HK-2 (cell line): Measurements from ENCODE around the gene SLC12A2.
A peak's percentile ranks its signal among the peaks of the same experiment; 100 is the strongest.

Experiments
- DNase-seq: peaks from one replicate; pipeline ENCODE4 v3.0.0-alpha.2; 2018; ENCODE audit not compliant: unreplicated experiment

SLC12A2 gene

GRCh38 chr5:128169401-128170017 is 85.9 kb downstream of the SLC12A2 start:
- DNase-seq, result no peak

- DNase-seq, result no peak
Measured at GRCh38 chr5:128172102-128172501, 88.5 kb downstream of the SLC12A2 start.

GRCh38 chr5:128174951-128175350 is 91.4 kb downstream of the SLC12A2 start:
- DNase-seq, result no peak

GRCh38 chr5:128192368-128192767 is 108.8 kb downstream of the SLC12A2 start:
- DNase-seq, result no peak

- no peak for DNase-seq
Measured at GRCh38 chr5:128193665-128194390, 110.3 kb downstream of the SLC12A2 start.

- DNase-seq, result no peak
Measured at GRCh38 chr5:128195316-128195715, 111.8 kb downstream of the SLC12A2 start.

GRCh38 chr5:128196080-128196479 is 112.5 kb downstream of the SLC12A2 start:
- no peak for DNase-seq

GRCh38 chr5:128196791-128197190 is 113.2 kb downstream of the SLC12A2 start:
- DNase-seq, result no peak

GRCh38 chr5:128197896-128198522 is 114.4 kb downstream of the SLC12A2 start:
- no peak for DNase-seq

GRCh38 chr5:128199104-128199503 is 115.5 kb downstream of the SLC12A2 start:
- DNase-seq, result peak; percentile 27

- DNase-seq, result no peak
Measured at GRCh38 chr5:128199611-128200010, 116.0 kb downstream of the SLC12A2 start.

GRCh38 chr5:128201065-128201926 is 117.7 kb downstream of the SLC12A2 start:
- DNase-seq, result peak; percentile 73

GRCh38 chr5:128202320-128202719 is 118.8 kb downstream of the SLC12A2 start:
- DNase-seq, result no peak

- DNase-seq, result no peak
Measured at GRCh38 chr5:128208436-128208835, 124.9 kb downstream of the SLC12A2 start.

- no peak for DNase-seq
Measured at GRCh38 chr5:128212191-128212806, 128.7 kb downstream of the SLC12A2 start.

GRCh38 chr5:128213340-128213739 is 129.8 kb downstream of the SLC12A2 start:
- DNase-seq, result peak; percentile 19

GRCh38 chr5:128213833-128214232 is 130.3 kb downstream of the SLC12A2 start:
- DNase-seq, result no peak

GRCh38 chr5:128216285-128216684 is 132.7 kb downstream of the SLC12A2 start:
- no peak for DNase-seq

- peak; percentile 76 for DNase-seq
Measured at GRCh38 chr5:128216860-128217531, 133.4 kb downstream of the SLC12A2 start.

GRCh38 chr5:128220841-128221240 is 137.3 kb downstream of the SLC12A2 start:
- no peak for DNase-seq

GRCh38 chr5:128224336-128224735 is 140.8 kb downstream of the SLC12A2 start:
- no peak for DNase-seq
